LNCAP (cell line): ENCODE measurements around the gene TRIO.

Experiments
- TF ChIP-seq, protein P1 (sequence below): fragments of 450-650 bp; IDR thresholded peaks from 2 replicates; pipeline ENCODE4 v1.5.1; 2017; ENCODE audit warnings: mild to moderate bottlenecking

The TRIO gene

DNA sequence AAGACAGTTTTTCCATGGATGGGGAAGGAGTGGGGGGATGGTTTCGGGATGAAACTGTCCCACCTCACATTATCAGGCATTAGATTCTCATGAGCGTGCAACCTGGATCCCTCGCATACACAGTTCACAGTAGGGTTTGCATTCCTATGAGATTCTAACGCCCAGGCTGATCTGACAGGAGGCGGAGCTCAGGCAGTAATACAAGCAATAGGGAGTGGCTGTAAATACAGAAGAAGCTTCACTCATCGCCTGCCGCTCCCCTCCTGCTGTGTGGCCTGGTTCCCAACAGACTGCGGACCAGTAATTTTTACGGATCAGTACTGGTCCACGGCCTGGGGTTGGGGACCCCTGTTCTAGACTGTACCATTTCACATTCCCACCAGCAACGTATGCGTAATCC is 370.1 kb downstream of the TRIO start:
- TF ChIP-seq, protein P1, sequence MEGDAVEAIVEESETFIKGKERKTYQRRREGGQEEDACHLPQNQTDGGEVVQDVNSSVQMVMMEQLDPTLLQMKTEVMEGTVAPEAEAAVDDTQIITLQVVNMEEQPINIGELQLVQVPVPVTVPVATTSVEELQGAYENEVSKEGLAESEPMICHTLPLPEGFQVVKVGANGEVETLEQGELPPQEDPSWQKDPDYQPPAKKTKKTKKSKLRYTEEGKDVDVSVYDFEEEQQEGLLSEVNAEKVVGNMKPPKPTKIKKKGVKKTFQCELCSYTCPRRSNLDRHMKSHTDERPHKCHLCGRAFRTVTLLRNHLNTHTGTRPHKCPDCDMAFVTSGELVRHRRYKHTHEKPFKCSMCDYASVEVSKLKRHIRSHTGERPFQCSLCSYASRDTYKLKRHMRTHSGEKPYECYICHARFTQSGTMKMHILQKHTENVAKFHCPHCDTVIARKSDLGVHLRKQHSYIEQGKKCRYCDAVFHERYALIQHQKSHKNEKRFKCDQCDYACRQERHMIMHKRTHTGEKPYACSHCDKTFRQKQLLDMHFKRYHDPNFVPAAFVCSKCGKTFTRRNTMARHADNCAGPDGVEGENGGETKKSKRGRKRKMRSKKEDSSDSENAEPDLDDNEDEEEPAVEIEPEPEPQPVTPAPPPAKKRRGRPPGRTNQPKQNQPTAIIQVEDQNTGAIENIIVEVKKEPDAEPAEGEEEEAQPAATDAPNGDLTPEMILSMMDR = no peak

DNA sequence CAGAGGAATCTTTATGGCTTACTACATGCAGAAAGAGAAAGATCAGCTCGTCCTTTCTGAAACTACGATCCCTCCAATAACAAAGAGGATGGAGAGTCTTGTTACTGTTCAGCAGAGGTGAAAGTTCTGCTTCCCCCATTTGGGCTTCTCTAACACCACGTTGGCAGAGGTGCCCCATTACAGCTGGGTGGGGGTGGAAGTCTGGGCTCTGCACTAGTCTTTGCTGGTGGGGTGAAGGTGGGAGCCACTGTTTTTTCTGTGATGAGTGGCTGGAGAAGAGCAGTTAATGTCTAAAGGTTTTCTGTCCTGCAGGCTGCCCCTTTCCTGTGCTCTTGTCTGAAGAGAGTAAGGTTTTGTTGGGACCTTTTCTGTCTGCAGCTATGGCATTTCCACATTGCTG is 373.8 kb downstream of the TRIO start:
- TF ChIP-seq, protein P1 = no peak

DNA sequence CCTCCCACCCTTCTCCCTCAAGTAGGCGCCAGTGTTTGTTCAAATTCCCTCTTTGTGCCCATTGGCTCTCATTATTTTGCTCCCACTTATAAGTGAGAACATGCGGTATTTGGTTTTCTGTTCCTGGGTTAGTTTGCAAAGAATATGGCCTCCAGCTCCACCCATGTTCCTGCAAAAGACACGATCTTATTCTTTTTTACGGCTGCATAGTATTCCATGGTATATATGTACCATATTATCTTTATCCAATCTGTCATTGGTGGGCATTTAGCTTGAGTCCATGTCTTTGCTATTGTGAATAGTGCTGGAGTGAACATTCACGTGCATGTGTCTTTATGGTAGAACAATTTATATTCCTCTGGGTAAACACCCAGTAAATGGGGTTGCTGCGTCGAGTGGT is 375.5 kb downstream of the TRIO start:
- TF ChIP-seq, protein P1 = no peak

DNA sequence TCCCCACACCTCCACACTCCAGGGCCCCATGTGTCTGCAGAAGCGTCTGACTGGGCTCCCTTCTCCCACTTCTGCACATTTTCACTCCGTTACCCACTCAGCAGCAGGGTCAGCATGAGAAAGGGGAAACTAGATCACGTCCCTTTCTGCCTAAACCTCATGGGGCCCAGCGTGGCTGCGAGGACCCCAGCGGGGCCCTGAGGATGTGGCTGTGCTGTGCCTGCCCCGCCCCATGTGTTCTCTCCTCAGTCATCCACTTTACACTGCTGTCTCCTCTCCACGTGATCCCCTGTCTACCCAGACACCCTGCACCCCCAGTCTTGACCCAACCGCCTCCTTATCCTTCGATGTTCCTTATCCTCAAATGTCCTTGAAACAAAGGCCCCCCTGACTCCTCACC is 378.6 kb downstream of the TRIO start:
- TF ChIP-seq, protein P1 = no peak

DNA sequence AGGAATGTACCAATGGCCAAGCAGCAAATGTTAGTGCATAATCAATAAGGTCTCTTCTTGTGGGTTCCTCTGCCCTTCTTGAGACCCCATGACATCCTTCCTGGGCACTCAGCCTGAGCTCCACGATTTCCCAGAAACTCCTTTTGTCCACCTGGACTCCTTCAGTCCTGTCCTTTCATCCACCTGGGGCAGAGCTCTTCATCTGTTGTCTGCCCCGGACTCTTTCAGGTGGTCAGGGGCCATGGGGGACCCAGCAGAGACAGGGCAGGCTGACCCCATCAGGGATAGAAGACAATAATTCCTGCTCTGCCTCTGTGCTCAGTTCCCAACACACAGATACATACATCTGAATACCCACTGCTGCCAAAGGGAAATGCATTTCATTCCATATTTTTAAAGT is 379.6 kb downstream of the TRIO start:
- TF ChIP-seq, protein P1 = no peak

DNA sequence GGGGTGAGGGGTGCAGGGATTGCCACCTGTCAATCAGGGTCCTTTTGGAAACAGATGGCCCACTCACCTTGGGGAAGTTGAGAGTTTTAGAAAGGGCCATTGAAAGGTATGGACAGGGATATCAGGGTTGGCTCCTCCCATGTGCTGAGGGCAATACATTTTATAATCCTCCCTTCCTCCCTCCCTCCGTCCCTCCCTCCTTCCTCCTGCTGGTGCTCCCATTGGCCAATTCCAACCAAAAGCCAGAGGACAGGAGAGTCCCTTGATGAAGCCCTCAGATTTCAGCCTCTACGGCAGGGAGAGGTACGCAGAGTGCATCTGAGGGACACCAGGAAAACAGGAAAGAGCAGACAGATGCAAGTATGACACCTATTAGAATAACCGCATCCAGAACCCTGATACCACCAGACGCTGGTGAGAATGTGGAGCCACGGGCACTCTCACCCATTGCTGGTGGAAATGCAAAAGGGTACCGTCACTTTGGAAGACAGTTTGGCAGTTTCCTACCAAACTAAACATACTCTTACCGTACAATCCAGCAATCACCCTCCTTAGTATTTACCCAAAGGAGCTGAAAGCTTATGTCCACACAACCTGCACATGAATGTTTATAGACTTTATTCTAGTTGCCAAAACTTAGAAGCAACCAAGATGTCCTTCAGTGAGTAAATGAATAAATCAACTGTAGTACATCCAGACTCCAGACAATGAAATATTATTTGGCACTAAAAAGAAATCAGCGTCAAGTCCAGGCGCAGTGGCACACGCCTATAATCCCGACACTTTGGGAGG is 380.3 kb downstream of the TRIO start:
- TF ChIP-seq, protein P1 = no peak

DNA sequence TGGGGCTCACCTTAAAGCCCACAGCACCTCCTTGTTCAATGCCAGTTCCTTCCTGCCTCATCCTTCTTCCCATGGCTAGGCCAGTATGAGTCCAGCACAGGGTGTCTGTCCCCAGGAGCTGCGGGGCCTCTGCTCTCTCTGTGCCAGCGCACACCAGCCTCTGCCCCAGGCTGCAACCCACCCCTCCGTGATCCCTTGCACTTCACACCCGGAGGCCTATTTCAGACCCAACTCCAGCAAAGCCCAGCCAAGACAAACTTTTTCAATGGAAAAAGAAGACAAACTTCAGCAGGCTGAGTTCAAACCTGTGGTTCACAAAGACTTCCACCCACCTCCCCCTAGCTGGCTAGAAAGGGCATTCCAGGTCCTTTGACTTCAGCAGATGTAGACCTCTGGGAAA is 382.3 kb downstream of the TRIO start:
- TF ChIP-seq, protein P1 = no peak

DNA sequence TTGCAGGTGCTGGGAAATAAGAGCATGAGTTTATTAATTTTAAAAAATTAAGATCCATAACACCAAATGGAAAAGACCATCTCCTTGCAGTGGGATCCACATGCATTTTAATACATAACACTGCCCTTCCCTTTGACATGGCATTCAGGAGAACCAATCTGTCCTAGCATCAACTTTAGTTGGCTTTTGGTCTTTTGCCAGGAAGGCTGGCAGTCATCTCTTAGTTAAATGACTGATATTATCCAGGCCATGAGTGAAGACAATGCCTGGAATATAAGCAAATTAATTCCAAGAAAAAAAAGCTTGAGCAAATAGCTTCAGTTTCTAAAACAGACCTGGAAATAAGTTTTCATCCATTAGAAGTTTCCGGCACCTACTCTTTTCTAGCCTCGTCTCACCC is 383.4 kb downstream of the TRIO start:
- TF ChIP-seq, protein P1 = no peak
